H1 (cell line): ENCODE data around the gene SLC35B2. TPM values are rescaled to one million over a fixed set of nuclear protein-coding genes. Genes with fewer than 3 reads are reported as not detected.

ENCODE experiments used
- ASH2L ChIP-seq: fragments of 200-600, 300-600 bp; sonication (generic); IDR thresholded peaks from one replicate; pipeline ENCODE4 v1.7.1; 2017; ENCODE audit warnings: low read length
- CBX5 ChIP-seq: fragments of 300-800, 300-1000 bp; sonication (generic); IDR thresholded peaks from 2 replicates; pipeline ENCODE4 v1.7.1; 2016; ENCODE audit warnings: antibody characterized with exemption, low read length, low read depth
- POLR2A ChIP-seq, 2 experiments: IDR thresholded peaks; 1 replicate in 1 of 2; 2 replicates in 1 of 2; pipeline ENCODE4 v1.6.1; 2011; ENCODE audit warnings: low read depth in 2 of 2, low read length in 2 of 2, mild to moderate bottlenecking in 2 of 2; ENCODE audit errors: control extremely low read depth in 1 of 2
- RAD21 ChIP-seq, 2 experiments: IDR thresholded peaks in 1 of 2; conservative IDR thresholded peaks in 1 of 2; 2 replicates each; pipeline ENCODE4 v1.6.1; 2011; ENCODE audit warnings: low read depth in 2 of 2, low read length in 2 of 2, improper control_type of control experiment in 1 of 2, inconsistent platforms in 1 of 2, mild to moderate bottlenecking in 1 of 2, moderate library complexity in 1 of 2
- RXRA ChIP-seq: IDR thresholded peaks from 2 replicates; pipeline ENCODE4 v1.6.1; 2011; ENCODE audit warnings: low read depth, mild to moderate bottlenecking, low read length, moderate library complexity; ENCODE audit not compliant: insufficient read depth
- TEAD4 ChIP-seq: IDR thresholded peaks from 2 replicates; pipeline ENCODE4 v1.6.1; 2012; ENCODE audit warnings: low read depth, low read length, inconsistent platforms, mixed read lengths
- polyA plus RNA-seq, 7 experiments: library from polyadenylated mRNA; depleted of rRNA in 3 of 7; stranded (reverse) in 5 of 7; unstranded in 2 of 7; fragments of >200 nt in 5 of 7; fragments of 200-250 nt in 2 of 7; gene quantifications; 1 replicate in 5 of 7; 2 replicates in 1 of 7; 4 replicates in 1 of 7; pipeline versions ENCODE4 v1.2.1 to v1.2.3, GENCODE V29; 2011 to 2013; ENCODE audit warnings: missing spikeins in 2 of 7, mixed read lengths in 2 of 7
- total RNA-seq: library from RNA; stranded (reverse); fragmentation: NEBNext Ultra II Directional; extraction: Animal tissue kit (Norgen Biotek cat#: 25700); gene quantifications from 2 replicates; pipeline ENCODE4 v1.2.1, GENCODE V29; 2021
- TF ChIP-seq, protein P1 (sequence below): IDR thresholded peaks from 2 replicates; pipeline ENCODE4 v1.6.1; 2012; ENCODE audit warnings: inconsistent platforms

Gene SLC35B2
- total and polyA plus RNA-seq, 2 of the 8 experiments (the other 6 are each of a cell fraction or from before 2014, with no cell fraction given): 29.5 to 65.0 TPM

DNA sequence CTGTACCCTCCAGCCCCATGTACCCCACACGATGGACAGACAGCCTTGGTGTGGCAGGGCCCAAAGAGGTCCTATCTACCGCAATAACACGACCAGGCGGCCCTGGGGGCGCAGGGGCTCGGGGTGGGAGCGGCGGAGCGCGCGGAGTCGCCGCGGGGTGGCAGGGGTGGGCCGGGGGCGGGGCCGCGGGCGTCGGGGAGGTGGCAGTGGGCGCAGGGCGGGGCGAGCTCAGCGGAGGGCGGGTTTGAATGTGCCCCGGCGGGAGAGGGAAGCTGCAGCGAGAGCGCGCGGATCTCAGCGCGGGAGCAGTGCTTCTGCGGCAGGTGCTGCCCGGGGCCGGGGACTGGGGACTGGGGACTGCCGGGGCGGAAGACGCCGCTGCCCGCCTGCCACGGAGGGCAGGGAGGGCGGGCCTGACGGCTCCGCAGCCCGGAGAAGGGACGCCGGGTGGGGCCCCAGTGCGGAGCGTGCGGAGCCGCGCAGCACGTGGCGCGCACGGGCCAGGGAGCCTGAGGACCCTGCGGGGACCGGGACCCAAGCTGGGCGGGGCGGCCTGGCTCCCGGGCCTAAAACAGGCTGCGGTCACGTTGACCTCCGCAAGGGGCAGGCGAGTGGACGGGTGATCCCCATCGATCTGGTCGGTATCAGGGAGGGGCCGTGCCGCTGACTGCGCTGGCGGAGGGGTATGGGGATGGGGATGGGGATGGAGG, 33.9 kb downstream of the SLC35B2 start, which contains the start of gene SLC29A1 (continued):
- TF ChIP-seq RAD21 (IDR thresholded peaks at IDR 0.05 in 1 of 2, conservative IDR thresholded peaks at IDR 0.05 in 1 of 2; ENCODE audit: low read depth in 2 of 2, low read length in 2 of 2): peak; percentile 3 to 42; a peak in 2 of 4 replicates
- no peak for TF ChIP-seq CBX5
- TF ChIP-seq, protein P1, sequence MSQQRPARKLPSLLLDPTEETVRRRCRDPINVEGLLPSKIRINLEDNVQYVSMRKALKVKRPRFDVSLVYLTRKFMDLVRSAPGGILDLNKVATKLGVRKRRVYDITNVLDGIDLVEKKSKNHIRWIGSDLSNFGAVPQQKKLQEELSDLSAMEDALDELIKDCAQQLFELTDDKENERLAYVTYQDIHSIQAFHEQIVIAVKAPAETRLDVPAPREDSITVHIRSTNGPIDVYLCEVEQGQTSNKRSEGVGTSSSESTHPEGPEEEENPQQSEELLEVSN: peak; percentile 69
- TF ChIP-seq POLR2A (IDR thresholded peaks at IDR 0.05; ENCODE audit: control extremely low read depth in 1 of 2, low read depth in 2 of 2, low read length in 2 of 2): peak in 1 of 2 experiments; percentile 65; a peak in 2 of 3 replicates
- TF ChIP-seq TEAD4: no peak
- no peak for TF ChIP-seq RXRA
- TF ChIP-seq ASH2L: peak; percentile 44
